Measurements from ENCODE around the gene CD209.

Gene CD209

DNA sequence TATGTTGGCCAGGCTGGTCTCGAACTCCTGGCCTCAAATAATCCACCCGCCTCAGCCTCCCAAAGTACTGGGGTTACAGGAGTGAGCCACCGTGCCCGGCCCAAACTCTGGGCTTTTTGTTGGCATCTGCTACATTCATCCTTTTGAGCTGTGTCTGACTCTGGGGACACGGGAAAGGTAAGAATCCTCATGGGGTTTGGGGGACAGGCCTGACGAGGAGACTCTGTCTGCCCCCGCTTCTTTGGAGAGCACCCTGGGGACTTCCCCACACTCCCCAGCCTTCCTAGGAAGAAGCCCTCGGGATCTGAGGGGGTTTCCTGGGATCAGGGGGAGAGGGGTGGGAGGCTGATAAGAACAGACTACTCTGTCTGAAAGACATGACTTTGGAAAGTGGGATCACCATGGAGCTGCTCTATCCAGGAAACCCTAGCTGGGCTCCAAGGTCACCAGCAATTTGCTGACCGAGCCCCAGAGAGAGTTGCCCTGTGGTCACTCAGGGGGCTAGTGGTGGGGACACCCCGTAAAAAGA lies 37.3 kb downstream of the CD209 start:
- no peak for DNase-seq (ENCODE audit: extremely low read depth in 1 of 2, low read depth in 1 of 2)

DNA sequence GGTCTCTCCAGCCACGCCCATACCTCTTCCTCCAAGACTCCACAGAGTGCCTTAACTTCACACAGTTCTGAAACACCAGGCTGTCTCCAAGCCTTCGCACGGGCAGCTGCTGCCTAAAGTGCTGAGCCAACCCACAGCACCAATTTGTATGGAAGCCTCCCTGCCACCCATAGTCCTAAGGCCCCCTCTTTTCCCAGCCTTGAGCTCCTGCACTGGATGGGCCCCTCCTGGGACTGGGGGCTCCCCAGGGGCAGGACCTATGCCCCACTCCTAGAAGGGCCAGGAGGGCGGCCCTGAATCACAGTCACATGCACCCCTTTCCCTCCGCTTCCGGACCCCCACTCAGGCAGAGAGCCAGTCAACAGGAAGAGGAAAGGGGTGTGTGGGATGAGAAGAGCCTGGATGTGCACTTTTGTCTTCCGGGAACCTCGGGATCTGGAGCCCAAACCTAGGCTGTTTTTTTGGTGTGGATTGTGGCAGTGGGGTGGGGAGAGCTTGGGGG lies 40.3 kb downstream of the CD209 start:
- no peak for DNase-seq (ENCODE audit: extremely low read depth in 1 of 2, low read depth in 1 of 2)

DNA sequence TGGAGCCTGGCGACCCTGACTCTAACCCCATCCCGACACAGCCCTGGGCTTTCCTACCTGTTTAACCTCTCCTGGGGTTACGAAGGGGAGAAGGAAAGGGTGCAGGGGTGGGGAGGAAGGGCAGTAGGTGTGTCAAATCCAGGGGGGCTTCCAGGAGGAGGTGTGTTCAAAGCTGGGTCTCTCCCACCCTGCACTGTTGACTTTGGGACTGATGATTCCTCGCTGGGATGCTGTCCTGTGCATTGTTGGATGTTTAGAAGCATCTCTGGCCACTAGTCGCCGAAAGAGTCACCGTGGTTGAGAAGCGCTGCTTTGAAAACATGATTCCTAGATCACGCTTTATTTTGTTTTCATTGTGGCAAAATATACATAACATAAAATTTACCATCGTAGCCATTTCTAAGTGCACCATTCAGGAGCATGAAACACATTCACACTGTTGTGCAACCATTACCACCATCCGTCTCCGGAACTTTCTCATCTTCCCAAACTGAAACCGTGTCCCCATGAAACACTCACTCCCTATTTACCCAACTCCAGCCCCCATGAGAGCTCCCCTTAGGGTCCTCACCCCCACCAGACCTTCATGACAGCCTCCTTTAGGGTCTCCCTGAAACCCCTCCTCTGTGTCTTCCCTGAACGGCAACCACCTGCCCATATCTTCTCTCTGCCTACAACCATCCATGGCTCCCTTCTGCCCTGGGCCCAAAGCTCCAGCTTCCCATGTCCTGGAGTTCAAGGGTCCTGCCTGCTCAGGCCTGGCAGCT lies 41.0 kb downstream of the CD209 start:
- no peak for DNase-seq (ENCODE audit: extremely low read depth in 1 of 2, low read depth in 1 of 2)

DNA sequence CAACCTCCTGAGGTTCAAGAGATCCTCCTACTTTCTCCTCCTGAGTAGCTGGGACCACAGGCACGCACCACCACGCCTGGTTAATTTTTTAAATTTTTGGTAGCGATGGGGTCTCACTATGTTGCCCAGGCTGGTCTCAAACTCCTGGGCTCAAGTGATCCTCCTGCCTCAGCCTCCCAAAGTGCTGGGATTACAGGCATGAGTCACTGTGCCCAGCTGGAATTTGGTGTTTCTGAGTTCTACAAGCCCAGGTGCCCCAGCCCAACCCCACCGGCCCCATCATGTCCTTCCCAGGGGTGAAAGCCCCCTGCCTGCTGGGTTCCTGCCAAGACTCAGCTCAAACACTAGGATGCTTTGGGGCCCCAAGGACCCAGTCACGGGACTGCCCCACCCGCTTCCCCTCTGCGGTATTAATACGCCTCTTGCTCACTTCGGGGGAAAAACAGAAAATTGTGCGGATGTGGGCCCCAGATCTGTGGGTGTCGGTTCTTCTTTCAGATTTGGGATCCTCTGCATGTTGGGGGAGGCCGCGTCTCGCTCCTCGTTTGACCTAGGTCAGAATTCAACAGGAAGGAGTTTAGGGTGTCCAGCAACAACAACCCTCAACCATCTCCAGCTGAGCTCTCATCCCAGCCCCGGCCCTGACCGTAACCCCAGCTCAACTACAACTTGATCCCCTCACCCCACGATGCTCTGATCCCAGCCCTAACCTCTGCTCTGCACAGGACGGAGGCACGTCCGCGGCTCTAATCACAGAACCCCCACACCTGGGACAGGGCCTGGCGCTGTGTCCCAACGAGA lies 41.7 kb downstream of the CD209 start:
- DNase-seq (ENCODE audit: extremely low read depth in 1 of 2, low read depth in 1 of 2) = peak; percentile 28 to 50

DNA sequence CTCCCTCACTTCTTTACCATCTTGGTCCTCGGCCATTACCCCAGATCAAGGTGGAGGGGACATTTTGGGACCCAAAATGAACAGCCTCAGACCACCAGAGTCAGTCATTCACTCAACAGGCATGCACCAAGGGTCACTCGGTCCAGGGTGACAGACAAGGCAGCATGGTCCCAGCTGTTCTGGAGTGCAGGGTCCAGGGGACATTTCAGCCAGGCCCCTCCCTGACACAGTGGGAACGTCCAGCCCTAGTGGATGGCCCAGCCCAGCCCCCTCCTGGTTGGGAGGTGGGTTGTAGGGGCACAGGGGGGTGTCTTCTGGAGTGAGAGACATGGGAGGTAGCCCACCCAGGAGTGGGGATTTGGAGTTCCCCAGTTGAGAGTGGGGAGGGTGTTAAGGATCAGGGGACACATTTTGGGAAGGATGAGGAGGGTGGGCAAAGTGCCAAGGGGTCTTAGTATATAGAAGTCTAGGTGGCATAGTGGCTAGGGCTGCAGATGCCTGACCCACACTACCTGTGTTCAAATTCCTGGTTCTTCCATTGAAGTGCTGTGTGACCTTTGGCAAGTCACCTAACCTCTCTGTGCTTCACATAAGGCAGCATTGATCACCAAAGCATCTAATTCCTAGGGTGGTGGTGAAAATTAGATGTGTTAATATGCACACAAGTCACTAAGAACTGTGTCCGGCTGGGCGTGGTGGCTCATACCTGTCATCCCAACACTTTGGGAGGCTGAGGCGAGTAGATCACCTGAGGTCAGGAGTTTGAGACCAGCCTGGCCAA lies 42.9 kb downstream of the CD209 start:
- DNase-seq (ENCODE audit: extremely low read depth in 1 of 2, low read depth in 1 of 2) = no peak

DNA sequence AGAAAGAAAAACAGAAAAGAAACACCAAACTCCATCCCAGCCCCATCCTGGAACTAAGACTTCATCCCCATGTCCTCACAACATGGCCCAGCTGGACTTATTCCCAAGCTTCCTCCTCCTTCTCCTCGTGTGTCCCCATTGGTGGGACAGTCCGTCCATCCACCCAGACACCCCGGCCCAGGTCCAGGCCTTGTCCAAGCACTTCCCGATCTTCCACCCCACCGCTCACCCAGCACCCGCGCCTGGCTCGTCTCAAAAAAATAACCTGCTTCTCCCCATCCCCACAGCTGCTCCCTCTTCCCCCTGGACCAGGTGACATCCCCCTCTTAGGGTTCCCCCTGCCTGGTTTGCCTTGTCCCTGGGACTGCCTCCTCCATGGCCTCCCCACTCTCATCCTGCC lies 44.0 kb downstream of the CD209 start:
- DNase-seq (ENCODE audit: extremely low read depth in 1 of 2, low read depth in 1 of 2) = no peak

DNA sequence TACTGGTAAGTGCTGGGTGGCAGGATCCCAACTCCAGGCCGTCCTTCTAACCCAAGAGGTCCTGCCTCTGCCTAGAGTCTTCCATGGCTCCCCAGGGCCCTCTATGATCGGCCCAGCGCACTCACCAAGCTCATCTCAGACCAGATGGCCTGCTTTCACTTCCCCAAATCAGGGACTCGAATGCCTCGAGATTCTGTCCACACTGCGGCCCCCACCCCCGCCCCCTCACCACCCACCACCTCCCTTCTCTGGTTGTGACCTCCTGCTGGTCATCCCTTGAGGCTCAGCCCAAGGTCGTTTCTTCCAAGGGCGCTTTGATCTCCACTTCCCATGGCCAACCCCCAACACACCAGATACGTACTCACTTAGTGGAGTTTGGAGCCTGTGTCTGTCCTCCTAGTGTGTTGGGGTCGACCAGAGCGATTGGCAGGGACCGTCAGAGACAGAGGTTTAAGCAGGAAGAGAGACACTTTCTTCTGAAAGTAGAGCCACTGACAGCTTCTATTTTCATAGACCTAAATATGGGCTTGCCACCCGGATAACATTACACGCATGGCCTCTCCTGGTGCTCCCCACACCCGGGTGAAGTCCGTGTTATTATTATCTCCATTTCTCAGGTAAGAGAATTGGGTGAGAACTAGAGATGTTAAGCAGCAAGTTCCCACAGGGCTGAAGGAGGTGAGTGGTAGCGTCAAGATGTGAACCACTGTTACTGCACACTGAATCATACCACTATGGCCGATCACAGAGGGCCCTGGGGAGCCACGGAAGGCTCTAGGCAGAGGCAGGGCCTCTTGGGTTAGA lies 45.5 kb downstream of the CD209 start, which contains the start of gene FCER2:
TSS of gene FCER2 (minus strand) at position 478 of the 804 bp plus-strand sequence. CDS start 2,371 bp downstream, outside the sequence.
- no peak for DNase-seq (ENCODE audit: extremely low read depth in 1 of 2, low read depth in 1 of 2)

DNA sequence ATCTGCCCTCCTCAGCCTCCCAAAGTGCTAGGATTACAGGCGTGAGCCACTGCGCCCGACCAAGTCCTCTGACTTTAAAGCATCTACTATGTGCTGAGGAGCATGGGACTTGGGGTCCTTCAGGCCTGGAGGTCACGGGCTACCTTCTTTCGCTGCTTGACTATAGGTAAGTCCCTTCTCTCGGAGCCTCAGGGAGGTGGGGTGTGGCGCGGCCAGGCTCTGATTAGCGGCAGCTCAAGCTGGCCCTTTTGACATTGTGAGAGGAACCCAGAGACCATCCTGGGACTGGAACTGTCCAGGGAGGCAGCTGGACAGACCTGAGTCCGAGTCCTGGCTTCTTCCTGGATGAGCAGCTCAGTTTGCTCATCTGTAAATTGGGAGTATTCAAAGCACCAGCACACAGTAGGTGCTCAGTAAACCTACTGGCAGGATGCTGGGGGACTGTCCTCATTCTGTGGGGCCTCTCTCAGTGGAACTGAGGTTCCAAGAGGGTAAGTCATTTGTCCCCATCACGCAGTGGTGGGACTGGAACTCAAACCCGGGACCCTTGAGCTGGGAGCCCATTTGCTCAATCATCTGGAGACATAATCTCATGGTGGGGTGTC lies 46.2 kb downstream of the CD209 start:
- DNase-seq (ENCODE audit: extremely low read depth in 1 of 2, low read depth in 1 of 2) = no peak

DNA sequence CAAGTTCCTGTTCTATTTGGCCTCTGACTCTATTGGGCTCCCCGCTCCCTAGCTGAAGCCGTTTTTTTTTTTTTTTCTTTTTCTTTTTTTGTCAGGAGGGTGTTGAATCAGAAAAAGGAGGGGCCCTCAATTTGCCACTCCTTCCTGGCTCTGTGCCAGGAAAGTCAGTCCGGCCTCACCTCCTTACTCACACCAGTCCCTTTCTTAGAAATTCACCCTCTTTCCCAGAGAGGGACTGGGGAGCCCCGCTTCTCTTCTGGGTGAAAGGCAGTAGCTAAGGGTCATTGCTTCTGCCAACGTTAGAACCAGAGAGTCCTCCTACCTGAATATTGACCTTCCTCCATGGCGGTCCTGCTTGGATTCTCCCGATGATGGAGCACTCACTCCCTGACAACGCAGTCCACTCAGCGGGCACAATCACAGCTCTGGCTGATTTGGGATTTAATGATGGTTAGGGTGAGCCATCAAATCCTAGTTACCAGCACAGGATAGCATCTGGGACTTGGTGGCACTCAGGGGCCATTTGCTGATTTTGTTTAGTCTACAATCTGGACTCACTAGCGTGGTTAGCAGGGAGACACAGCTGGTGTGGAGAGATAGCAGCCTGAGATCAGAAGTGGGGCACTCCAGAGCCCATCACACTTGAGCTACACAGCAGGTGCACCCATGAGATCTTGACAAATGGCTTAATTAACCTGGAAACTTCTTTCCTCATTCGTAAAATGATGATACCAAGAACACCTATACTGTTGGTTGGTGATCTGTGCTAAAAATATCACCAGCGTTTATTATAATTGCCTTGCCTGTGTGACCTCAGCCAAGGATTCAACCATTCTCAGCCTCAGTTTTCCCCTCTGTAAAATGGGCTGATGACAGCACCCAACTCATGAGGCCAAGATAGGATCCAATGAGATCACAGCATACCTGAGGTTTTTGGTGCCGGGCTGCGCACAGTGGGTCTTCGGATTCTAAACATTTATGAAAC lies 47.6 kb downstream of the CD209 start:
- DNase-seq (ENCODE audit: extremely low read depth in 1 of 2, low read depth in 1 of 2) = no peak

DNA sequence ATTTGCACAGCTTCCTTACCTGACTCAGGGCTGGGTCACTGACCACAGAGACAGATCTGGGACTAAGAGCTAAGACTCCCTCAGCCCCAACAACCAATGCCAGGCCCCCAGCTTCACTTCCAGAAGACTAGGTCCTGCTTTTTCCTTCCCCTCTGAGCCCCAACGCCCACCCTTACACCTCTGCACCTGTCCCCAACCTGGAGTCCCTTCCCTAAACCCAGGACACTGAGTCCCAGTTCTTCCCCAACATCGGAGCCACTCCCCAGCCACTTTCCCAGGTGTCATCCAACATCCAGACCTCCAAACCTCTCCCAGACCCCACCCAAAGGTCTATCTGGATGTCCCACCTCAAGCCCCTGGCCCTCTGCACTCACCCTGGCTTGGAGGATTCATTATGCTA lies 48.3 kb downstream of the CD209 start:
- DNase-seq (ENCODE audit: extremely low read depth in 1 of 2, low read depth in 1 of 2) = no peak

DNA sequence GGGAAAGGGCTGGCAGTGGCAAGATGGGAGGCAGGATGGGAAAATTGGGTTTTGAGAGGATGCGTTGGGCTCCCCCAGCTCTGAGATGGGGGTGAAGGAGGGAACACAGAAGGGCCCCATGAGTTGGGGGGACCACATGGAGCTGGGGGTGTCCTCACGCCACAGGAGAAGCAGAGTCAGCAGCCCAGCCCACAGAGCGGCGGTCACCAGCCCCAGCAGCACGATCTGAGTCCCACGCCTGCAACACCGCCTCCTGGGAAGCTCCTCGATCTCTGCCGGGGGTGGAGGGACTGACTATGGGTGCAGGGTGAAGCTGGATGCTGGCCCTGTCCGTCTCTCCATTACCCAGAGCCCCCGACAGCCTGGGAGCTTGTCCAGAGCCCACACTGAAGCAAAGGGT lies 48.8 kb downstream of the CD209 start:
- no peak for DNase-seq (ENCODE audit: extremely low read depth in 1 of 2, low read depth in 1 of 2)

DNA sequence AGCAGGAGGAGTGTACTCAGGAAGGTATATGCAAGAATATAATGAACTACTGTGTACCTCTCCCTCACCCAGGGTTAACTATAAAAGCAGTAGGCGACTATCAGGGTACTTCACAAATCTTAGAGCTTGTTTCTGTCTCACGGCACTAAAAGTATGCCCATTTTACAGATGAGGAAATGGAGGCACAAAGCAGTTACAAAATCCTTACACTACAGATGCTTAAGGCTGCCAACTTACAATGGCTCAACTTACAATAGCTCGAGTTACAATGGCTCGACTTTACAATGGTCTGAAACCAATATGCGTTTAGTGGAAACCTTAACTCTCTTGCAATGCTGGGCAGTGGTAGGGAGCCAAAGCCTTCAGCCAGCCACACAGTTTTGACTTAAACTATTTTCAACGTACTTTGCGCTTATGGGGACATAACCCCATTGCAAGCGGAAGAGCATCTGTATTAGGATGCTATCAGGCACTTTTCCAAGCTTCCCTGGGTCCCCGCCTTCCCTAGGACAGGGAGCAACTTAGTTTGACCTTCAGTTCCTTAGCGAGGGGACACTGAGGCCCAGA lies 49.5 kb downstream of the CD209 start:
- no peak for DNase-seq (ENCODE audit: extremely low read depth in 1 of 2, low read depth in 1 of 2)

DNA sequence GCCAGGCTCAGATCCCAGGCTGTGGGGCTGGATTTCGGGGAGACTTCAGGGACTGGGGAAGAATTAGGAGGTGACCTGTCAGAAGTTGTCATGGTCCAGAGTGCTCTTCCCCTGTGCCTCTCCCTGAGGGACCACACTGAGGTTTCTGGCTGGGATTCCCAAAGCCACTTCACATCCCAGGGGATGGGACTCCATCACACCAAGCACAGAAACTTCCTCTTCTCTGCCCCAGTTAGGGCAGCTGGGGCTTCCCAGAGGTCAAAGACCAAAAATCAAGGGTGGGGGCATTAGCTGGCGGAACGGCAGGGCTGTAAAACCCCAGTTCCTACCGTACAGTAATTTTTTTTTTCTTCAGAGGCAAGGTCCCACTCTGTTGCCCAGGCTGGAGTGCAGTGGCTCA lies 52.8 kb downstream of the CD209 start:
- no peak for DNase-seq (ENCODE audit: extremely low read depth in 1 of 2, low read depth in 1 of 2)

DNA sequence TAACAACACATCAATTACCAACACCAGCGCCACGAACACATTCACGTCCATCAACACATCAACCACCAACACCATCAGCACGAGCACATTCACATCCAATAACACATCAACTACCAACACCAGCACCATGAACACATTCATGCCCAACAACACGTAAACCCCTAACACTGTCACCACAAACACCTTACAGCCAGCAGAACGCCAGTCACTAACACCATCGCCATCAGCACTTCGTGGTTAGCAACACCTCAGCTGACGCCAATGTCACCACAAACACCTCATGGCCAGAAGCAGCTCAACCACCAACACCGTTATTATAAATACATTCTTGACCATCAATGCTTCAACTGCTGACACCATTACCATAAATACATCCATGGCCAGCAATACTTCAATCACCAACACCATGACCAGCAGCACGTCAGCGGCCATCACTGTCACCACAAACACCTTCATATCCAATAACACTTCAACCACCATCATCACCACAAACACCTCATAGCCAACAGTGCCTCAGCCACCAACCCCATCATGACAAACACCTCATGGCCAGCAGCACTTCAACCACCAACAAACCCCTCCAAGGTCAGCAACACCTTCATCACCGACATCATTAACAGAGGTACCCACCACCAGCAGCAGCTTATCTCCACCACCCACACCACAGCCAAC lies 54.8 kb downstream of the CD209 start:
- DNase-seq (ENCODE audit: extremely low read depth in 1 of 2, low read depth in 1 of 2) = no peak

DNA sequence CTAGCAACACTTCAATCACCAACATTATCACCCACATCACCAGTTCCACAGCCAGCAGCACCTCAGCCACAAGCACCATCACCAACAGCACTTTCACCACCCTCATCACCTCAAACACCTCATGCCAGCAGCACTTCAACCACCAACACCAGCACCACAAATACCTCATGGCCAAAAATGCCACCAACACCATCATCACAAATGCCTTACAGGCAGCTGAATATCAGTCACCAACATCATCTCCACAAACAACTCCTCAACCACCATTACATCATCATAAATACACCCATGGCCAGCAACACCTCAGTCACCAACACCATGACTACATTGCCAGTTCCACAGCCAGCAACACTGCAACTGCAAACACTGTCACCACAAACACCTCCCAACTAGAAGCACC lies 55.8 kb downstream of the CD209 start:
- no peak for DNase-seq (ENCODE audit: extremely low read depth in 1 of 2, low read depth in 1 of 2)

DNA sequence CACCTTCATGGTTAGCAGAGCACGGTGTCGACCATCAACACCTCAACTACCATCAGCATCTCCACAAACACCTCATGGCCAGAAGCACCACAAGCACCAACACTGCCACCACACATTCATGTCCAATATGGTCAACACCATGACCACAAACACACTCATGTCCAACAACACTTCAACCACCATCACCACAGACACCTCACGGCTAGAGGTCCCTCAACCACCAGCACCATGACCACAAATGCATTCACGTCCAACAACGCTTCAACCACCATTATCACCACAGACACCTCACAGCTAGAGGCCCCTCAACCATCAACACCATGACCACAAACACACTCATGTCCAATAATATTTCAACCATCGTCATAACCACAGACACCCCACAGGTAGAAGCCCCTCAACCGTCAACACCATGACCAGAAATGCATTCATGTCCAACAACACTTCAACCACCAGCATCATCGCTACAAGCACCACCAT lies 56.5 kb downstream of the CD209 start:
- no peak for DNase-seq (ENCODE audit: extremely low read depth in 1 of 2, low read depth in 1 of 2)
